AG09309 (cell line): ENCODE data around the gene NEU3.
"Not testable (repeated sequence)": the region's sequence is repeated elsewhere in the genome, so short reads cannot be mapped to it uniquely, and the experiment has no call there.

Source experiments
- DNase-seq: peaks from one replicate; pipeline ENCODE4 v3.0.0-alpha.2; 2010; ENCODE audit warnings: low read depth
- H3K4me3 ChIP-seq: 2 replicates; pipeline ENCODE4 v1.5.1; 2011; ENCODE audit warnings: mild to moderate bottlenecking, low read depth, low read length, moderate library complexity; ENCODE audit not compliant: control insufficient read depth
- CTCF ChIP-seq: IDR thresholded peaks from 2 replicates; pipeline ENCODE4 v1.5.1; 2011; ENCODE audit warnings: mild to moderate bottlenecking, low read depth, low read length, inconsistent platforms; ENCODE audit not compliant: insufficient read depth, control insufficient read depth; ENCODE audit errors: missing control alignments

The NEU3 gene

GRCh38 chr11:74957937-74958629, 30.6 kb upstream of the NEU3 start:
- no peak for TF ChIP-seq CTCF
- no peak for DNase-seq

GRCh38 chr11:74960128-74960527, 28.6 kb upstream of the NEU3 start:
- not testable (repeated sequence) for H3K4me3 ChIP-seq, DNase-seq

More at GRCh38 chr11:74957937-74958629, 30.6 kb upstream of the NEU3 start:
- H3K4me3 ChIP-seq: no peak overlapping the region

- DNase-seq: no peak
- no peak for TF ChIP-seq CTCF
- no peak overlapping the region for H3K4me3 ChIP-seq
Observed at GRCh38 chr11:74966651-74967050, 22.1 kb upstream of the NEU3 start.

GRCh38 chr11:74970852-74971395, 17.8 kb upstream of the NEU3 start:
- no peak for TF ChIP-seq CTCF
- H3K4me3 ChIP-seq: no peak overlapping the region
- DNase-seq: no peak

- no peak overlapping the region for H3K4me3 ChIP-seq
- DNase-seq: no peak
- TF ChIP-seq CTCF: no peak
Observed at GRCh38 chr11:74971424-74971823, 17.3 kb upstream of the NEU3 start.

GRCh38 chr11:74978041-74978440, 10.7 kb upstream of the NEU3 start:
- DNase-seq: no peak
- TF ChIP-seq CTCF: no peak
- H3K4me3 ChIP-seq: no peak overlapping the region

GRCh38 chr11:74980634-74981033, 8.1 kb upstream of the NEU3 start:
- no peak for TF ChIP-seq CTCF
- H3K4me3 ChIP-seq: no peak overlapping the region
- no peak for DNase-seq
